ENCODE data around the gene TGIF2.

DNA sequence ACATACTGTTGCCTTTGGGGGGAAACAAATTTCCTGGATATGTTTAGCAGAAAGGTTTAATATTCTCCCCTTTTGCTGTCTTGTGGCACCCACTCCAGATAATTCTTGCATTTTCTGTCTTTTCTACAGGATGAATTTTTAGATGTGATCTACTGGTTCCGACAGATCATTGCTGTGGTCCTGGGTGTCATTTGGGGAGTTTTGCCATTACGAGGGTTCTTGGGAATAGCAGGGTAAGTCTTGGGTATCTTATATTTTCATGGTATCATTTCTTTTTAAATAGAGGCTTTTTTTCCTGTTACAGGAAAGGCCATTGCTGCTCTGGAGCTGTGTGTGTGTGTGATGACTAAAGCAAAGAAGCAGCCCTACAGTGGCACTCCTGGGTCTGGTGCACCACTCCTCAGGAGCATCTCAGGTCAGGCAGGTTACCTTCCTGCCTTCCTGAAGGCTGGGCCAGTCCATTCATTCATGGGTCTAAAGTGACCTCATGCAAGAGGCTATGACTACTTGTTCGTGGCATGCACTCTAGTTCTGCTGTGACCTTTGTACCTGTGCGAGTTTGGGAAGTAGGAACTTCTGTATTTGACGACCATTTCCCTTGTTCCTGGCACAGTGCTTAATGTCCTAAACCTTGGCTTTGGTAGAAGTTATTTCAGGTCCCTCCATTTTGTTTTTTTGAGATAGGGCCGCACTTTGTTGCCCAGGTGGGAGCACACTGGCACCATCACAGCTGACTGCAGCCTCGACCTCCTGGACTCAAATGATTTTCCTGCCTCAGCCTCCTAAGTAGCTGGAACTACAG lies 34.4 kb downstream of the TGIF2 start:
- no peak for TF ChIP-seq ZNF830 (tag by site-specific recombination; IDR thresholded peaks at IDR 0.05; ENCODE audit: low read depth)
- no peak for TF ChIP-seq CTCF (tag by site-specific recombination; IDR thresholded peaks at IDR 0.05)
- no peak for TF ChIP-seq GLIS2 (tag by site-specific recombination; IDR thresholded peaks at IDR 0.05)
- TF ChIP-seq ZNF704 (tag by site-specific recombination; IDR thresholded peaks at IDR 0.05) = no peak
- TF ChIP-seq YY1 (tag by site-specific recombination; IDR thresholded peaks at IDR 0.05) = no peak
- no peak for TF ChIP-seq ZNF639 (tag by site-specific recombination; IDR thresholded peaks at IDR 0.05)
- TF ChIP-seq ZBTB44 (tag by site-specific recombination; IDR thresholded peaks at IDR 0.05) = no peak
- TF ChIP-seq REST (tag by site-specific recombination; IDR thresholded peaks at IDR 0.05) = no peak
- TF ChIP-seq TCF7L2 (IDR thresholded peaks at IDR 0.05; ENCODE audit: borderline replicate concordance, low read depth, low read length) = no peak
- TF ChIP-seq, protein P1, sequence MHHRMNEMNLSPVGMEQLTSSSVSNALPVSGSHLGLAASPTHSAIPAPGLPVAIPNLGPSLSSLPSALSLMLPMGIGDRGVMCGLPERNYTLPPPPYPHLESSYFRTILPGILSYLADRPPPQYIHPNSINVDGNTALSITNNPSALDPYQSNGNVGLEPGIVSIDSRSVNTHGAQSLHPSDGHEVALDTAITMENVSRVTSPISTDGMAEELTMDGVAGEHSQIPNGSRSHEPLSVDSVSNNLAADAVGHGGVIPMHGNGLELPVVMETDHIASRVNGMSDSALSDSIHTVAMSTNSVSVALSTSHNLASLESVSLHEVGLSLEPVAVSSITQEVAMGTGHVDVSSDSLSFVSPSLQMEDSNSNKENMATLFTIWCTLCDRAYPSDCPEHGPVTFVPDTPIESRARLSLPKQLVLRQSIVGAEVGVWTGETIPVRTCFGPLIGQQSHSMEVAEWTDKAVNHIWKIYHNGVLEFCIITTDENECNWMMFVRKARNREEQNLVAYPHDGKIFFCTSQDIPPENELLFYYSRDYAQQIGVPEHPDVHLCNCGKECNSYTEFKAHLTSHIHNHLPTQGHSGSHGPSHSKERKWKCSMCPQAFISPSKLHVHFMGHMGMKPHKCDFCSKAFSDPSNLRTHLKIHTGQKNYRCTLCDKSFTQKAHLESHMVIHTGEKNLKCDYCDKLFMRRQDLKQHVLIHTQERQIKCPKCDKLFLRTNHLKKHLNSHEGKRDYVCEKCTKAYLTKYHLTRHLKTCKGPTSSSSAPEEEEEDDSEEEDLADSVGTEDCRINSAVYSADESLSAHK (tag by site-specific recombination; IDR thresholded peaks at IDR 0.05) = no peak
- TF ChIP-seq ZNF521 (tag by site-specific recombination; IDR thresholded peaks at IDR 0.05) = no peak
